Kidney glomerular epithelial cell (primary cell): ENCODE data around the gene KRT3.
"Not testable (repeated sequence)": the region's sequence is repeated elsewhere in the genome, so short reads cannot be mapped to it uniquely, and the experiment has no call there.

Experiments
- DNase-seq: peaks from one replicate; lab custom pipeline; 2025; lab: John Stamatoyannopoulos, UW

The KRT3 gene

DNA sequence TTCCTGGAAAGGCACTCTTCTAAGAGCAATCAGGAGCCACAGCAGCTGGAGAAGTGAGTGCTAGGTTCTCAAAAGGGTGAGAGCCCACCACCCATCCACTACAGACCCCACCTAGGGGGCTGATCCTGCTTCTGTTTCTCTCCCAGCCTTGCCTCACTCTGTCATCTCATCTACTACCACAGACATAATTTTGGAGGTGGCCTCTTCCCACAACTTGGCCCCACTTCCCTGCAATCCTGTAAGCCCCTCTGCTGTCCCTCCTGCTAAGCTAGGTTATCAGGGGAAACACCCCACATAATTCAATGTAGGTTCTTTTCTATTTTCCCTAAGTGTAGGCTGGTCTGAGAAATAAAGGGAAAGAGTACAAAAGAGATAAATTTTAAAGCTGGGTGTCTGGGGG, 35.3 kb downstream of the KRT3 start:
- DNase-seq: no peak

DNA sequence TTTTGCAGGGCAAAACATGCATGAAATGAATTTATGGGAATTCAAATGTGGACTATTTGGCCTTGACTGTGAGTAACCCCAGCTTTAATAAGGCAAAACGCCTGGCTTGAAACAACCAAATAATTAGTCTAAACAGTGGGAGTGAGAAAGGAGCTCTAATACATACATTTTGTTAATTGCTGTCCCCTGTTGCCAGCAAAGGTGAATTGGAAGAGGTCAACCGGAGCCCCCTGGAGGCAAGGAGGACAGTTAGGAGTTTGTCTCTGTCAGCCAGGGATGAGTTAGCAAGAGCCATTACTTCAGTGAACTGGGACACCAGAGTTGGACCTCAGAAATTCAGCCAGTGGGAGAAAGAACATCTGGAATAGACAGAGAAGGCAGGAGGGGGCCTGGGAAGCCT, 36.2 kb downstream of the KRT3 start:
- DNase-seq: no peak

GRCh38 chr12:52759218-52759617, 36.7 kb downstream of the KRT3 start:
- no peak for DNase-seq

DNA sequence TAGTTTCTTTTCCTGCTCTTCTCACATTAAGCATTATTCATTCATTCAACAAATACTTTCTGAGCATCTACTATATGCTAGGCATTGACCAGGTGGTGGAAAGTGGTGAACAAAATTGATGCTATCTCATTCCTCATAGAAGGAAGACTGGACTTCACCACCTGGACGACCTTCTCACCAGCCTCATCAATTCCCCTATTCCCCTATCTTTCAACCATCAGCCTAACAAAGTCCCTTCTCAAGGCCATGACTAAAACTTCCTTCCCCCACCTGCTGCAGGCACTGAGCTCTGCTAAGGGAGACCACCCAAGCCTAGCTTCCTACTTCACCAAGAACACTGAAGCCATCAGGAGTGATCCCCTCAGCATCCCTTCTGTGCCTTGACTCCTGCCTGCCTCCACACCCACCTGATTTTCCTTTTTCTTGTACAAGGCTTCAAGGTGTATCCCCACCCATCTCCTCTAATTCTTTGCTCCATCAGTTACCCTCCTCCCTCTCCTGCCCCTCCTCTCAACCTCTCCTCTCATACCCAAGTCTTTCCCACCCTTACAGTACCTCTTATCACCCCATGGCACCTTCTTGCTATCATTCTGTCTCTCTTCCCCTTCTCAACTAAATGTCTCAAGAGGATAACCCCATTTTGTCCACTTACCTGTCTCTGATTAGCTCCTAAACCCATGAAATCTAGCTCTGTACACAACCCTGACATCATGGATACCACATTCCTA, 38.3 kb downstream of the KRT3 start:
- DNase-seq: no peak

DNA sequence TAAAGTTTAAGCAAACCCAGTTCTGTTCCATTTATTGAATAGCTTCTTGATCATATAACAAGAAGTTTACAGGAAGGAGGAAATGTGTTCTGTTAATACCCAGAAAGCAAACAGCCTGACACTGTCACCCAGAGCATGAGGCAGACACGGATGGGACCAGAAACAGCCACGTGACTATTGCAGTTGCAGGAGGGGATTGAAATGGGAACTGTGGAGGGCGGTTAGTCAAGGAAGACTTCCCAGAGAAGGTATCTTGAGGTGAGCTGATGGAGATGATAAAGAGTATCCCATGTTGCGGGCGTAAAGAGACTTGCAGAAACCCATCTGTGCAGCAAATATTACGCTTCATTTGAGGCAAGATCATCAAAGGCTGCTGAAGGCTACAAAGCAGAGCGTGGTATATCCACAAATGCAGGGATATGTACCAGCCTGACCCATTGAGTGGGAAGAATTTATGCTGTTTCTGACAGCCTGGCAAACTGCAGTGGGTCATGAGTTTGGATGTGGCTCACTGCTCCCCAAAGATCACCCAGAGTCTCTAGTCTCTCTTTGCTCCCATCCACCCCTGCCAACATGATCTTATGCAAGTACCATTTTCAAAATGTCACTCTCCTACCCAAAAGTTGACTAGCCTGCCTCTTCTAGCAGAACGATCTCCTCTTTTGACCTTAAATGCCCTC, 39.5 kb downstream of the KRT3 start:
- DNase-seq: no peak

- no peak for DNase-seq
These were observed 40.4 kb downstream of the KRT3 start for GRCh38 chr12:52755533-52755932.

- no peak for DNase-seq
These were observed 41.8 kb downstream of the KRT3 start for GRCh38 chr12:52754135-52754534.

DNA sequence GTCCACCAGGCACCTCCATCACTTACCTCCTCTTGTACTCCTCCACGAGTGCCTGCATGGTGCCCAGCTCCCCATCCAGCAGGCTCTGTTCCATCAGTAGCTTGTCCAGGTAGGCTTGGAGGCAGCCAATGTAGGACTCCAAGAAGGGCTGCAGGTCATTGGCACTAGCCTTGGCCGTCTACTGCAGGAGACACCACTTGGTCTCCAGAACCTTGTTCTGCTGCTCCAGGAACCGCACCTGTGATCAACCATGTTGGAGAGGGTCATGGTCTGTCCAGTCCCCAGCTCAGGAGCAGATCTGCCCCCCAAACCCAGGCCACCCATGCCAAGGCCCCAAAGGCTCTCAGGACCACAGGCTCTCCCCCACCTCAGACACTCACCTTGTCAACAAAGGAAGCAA, 42.6 kb downstream of the KRT3 start:
- no peak for DNase-seq

DNA sequence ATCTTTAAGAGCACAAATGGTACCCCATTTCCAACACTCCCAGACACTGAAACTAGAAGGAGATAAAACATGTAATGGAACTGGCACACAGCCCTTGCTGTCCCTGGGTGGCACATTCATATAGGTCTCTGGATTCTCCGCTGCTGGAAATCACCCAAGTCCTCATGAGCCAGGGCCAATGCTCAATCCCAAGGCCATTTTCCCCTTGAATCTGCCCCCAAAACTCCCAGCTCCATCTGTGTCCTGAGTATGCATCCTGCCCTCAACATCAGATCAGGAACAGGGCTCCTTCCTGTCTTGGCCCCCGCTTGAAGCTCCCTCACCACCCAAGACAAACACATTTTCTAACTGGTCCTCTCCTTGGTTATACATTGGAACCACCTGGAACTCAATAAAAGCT, 43.4 kb downstream of the KRT3 start:
- no peak for DNase-seq

- no peak for DNase-seq
These were observed 44.1 kb downstream of the KRT3 start for GRCh38 chr12:52751795-52752194.

DNA sequence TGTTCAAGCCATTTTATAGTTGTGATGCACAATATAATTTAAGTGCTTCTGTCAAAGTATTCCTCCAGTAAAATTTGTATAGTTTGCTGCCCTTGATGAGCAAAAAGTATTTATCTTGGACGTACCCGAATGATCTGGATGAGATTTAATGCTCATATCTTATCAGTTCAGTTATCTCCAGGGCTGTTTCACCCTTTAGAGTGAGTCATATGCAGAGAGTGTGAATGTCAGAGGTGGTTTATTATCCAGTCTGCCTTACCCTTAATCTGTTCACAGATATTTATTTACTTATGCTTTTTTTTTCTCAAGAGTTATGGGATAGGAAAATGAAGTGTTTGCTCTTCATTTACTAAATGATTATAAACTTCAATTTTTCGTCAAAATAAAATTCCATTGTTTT, 45.4 kb downstream of the KRT3 start:
- not testable (repeated sequence) for DNase-seq

DNA sequence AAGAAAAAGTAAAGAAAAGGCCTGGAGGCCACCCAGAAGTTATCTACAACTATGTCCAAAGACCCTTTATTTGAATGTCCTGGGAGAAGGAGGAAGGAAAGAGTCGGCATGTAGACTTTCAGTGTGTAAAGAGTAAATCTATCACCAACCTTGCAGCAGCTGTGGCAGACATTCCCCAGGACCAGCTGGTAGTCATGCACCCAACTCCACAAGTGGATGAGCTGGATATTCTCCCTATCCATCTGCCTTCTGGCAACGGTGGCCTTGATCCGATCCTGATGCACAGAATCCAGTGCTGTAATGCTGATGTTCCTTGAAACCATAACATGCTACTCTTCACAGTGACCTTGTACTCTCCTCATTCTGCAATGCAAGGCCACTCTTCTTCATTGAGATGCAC, 46.1 kb downstream of the KRT3 start:
- no peak for DNase-seq

GRCh38 chr12:52748578-52748977, 47.3 kb downstream of the KRT3 start:
- no peak for DNase-seq

DNA sequence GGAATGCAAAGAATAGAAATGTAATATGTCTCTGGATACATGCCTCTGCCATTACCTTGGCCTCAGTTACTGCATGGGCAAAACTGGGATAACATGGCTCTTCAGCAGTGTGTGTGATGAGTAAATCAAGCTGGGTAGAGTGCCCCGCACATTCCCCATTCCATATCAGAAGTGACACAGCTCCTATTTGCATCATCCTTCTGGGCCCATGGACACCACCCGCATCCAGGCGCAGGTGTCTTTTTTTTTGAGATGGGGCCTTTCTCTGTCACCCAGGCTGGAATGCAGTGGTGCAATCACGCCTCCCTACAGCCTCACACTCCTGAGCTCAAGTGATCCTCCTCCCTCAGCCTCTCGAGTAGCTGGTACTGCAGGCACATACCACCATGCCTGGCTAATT, 50.4 kb downstream of the KRT3 start:
- DNase-seq: no peak

DNA sequence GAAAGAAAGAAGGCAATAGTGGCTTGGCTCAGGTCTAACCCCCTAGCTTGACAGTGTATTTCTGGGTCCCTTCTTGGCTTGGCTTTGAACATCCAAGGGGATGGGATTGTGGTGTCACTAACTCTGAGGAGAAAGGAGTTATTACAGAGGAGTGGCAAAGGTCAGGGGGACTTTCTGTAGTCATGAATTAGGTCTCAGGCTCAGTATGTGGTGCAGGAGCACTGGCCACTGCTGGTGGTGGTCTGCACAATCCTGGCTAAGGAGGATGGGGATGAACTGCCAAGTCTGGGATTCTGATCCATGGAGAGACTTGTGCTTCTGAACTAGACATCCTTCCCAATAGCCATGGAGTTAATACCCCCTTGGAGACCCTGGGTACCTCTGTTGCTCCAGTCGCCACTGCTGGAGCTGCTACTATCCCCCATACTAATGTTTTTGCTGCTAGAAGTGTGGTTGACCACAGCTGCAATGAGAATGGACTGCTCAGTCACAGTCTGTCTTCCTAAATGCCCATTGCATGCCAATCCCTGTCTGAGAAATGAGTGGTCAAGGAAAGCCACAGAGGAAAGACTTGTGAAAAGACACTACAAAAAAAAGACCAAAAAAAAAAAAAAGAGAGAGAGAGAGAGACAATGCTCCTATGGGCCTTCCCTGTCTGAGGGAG, 51.3 kb downstream of the KRT3 start:
- no peak for DNase-seq

DNA sequence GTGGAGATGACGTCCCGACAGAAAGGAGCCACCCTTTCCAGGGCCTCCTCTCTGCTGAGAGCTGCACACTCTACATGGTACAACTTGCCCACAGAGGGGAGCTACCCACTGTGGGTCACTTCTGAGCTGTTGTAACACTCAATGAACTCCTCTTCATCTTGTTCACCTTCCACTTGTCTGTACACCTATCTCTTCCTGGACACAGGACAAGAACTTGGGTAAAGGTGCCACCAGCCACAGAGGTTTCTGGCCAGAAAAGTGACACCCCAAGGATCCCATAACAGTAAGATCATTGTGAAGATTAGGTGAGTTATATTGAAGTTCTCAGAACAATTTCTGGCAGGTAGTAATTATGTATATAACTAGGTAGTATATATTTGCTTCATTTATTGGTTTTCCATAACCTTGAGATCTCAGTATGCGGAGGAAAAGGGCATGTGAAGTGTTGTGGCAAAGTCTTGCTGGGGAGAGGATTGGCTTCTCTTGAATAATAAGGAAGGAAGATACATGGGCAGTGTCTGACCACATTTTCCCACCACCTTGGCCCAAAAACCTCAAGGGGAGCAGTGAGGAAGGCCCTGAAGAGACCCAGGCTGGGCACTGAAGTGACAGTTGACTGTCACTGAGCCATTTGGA, 53.0 kb downstream of the KRT3 start:
- DNase-seq: no peak

- no peak for DNase-seq
These were observed 53.7 kb downstream of the KRT3 start for GRCh38 chr12:52742196-52742580.

DNA sequence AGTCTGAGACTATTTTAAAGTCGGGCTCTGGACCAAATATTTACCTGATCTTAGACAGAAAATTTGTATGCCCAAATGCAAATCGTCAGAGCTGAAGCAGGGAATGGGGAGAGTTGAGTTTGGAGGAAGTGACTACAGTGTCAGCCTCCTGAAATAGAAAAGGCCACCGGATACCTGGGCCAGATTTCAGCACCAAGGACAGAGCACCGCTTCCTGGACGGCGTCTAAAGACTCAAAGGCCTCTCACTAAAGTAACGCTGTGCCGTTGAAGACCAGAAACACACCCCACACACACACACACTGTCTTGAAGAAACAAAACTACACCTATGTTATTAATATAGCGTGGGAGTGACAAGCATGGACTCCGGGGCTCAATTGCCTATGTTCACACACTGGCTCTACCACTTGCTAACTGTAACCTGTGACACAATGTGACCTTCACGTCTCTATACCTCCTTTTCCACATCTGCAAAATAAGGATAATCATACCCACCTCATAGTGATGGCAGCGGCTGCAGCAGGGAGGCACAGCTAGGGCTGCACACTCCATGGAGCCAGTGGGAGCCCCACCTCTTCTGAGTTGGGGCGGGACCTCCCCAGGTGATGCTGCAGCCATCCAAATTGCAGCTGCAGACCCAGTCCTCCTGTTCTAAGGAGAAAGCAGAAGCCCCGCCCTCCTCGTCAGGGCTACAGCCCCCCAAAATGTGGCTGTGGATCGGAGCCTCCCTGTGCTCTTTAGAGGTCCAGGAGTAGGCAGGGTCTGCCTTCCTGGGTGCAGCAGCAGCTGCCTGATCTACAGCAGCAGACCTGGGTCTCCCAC, 54.3 kb downstream of the KRT3 start:
- peak; percentile 45 for DNase-seq

GRCh38 chr12:52740584-52740983, 55.3 kb downstream of the KRT3 start:
- DNase-seq: no peak

GRCh38 chr12:52739963-52740362, 56.0 kb downstream of the KRT3 start:
- DNase-seq: no peak
